Effector memory CD4-positive, alpha-beta T cell (primary cell): ENCODE results near the gene CYP2C8.
"Not testable (repeated sequence)": the region's sequence is repeated elsewhere in the genome, so short reads cannot be mapped to it uniquely, and the experiment has no call there.

ENCODE experiments used
- DNase-seq, 3 donors: peaks; one replicate each; pipeline ENCODE4 v3.0.0-alpha.2; 2020
- H3K27ac ChIP-seq: 2 replicates; pipeline ENCODE4 v1.7.0; 2013; ENCODE audit warnings: mild to moderate bottlenecking, low read length, moderate library complexity; ENCODE audit not compliant: insufficient read depth, poor library complexity, severe bottlenecking
- H3K27me3 ChIP-seq: replicated peaks from 2 replicates; pipeline ENCODE4 v1.7.0; 2013; ENCODE audit warnings: mild to moderate bottlenecking, low read length; ENCODE audit not compliant: insufficient read depth, control insufficient read depth, poor library complexity, severe bottlenecking
- H3K36me3 ChIP-seq: 2 replicates; pipeline ENCODE4 v1.7.0; 2013; ENCODE audit warnings: mild to moderate bottlenecking, low read length, moderate library complexity; ENCODE audit not compliant: control insufficient read depth, insufficient read depth
- H3K4me1 ChIP-seq: 2 replicates; pipeline ENCODE4 v1.7.0; 2013; ENCODE audit warnings: low read length, mild to moderate bottlenecking; ENCODE audit not compliant: control insufficient read depth, insufficient read depth, poor library complexity, severe bottlenecking
- H3K4me3 ChIP-seq: 2 replicates; pipeline ENCODE4 v1.7.0; 2013; ENCODE audit warnings: low read length, low read depth, mild to moderate bottlenecking; ENCODE audit not compliant: insufficient read depth, poor library complexity, severe bottlenecking
- H3K9me3 ChIP-seq: 2 replicates; pipeline ENCODE4 v1.7.0; 2013; ENCODE audit warnings: mild to moderate bottlenecking, low read length, moderate library complexity; ENCODE audit not compliant: control insufficient read depth
- total RNA-seq, 3 donors: gene quantifications; one replicate each; lab custom pipeline; 2026; lab: John Stamatoyannopoulos, UW

The CYP2C8 gene
- 0 to 0.17 (median 0) reads per million in 3 donors for total RNA-seq

DNA sequence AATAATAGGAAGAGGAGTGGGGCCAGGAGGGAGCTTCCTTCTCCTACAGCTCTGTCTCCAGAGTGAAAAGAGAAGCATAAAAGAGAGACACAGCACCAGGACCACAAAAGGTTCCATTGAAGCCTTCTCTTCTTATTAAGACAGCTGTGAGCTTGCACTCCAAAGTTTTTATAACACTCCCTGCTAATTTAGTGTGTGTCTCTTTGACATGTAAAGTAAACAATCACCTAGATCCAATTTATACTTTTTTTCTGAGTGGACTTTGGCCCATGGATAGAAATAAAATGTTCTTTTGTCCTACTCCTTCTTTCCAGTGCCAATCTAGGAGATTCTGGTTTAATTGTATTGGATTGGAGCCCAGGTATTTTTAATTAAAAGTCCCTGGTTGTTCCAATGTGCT is at the start of gene CYP2C8:
Gene CYP2C8 (minus strand): TSS at position 212 of the 400 bp plus-strand sequence. CDS start 95 bp downstream, at position 117.
- DNase-seq = no peak
- no peak within 1 kb of the TSS for H3K4me3 ChIP-seq
- no peaks in the 10 kb centered on the region for H3K27me3 ChIP-seq
- H3K27ac ChIP-seq = no peak within 1 kb of the TSS
- H3K4me1 ChIP-seq = no peaks in the 10 kb centered on the region
- no peaks in the 10 kb centered on the region for H3K9me3 ChIP-seq
- no peaks in the 10 kb centered on the region for H3K36me3 ChIP-seq

DNA sequence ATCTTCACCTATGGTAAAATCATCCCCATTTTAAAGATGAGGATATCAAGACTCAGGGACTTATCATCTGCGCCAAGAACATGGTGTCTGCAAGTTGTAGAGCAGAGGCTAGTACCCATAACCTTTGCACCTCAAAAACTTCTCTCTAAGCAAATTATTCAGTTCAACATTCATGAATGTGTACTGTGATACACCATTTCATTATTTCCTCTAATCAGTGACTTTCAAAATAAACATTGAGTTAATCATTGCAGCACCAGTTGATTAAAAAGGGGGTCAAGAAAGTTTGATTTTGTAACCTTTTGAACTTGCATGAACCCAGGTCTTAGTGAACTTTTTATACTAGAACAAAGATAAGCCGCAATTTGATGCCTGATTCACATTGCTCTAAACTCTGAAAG is 47.6 kb upstream of the CYP2C8 start:
- Histone ChIP-seq H3K4me1 (no peaks in the 10 kb centered on the region), H3K27ac (no peak overlapping the region), H3K36me3 (no peaks in the 10 kb centered on the region), H3K9me3 (no peaks in the 10 kb centered on the region), H3K4me3 (no peak overlapping the region), H3K27me3 (no peaks in the 10 kb centered on the region)
- no peak for DNase-seq

DNA sequence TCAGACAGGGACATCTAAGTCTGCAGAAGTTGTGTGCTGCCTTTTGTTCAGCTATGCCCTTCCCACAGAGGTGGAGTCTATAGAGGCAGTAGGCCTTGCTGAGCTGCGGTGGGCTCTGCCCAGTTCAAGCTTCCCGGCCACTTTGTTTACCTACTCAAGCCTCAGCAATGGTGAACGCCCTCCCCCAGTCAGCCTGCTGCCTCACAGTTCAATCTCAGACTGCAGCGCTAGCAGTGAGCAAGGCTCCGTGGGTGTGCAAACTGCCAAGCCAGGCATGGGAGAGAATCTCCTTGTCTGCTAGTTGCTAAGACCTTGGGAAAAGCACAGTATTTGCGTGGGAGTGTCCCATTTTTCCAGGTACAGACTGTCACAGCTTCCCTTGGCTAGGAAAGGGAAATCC is 41.5 kb upstream of the CYP2C8 start:
- DNase-seq, H3K4me1 ChIP-seq, H3K4me3 ChIP-seq, H3K27ac ChIP-seq, H3K27me3 ChIP-seq, H3K9me3 ChIP-seq, H3K36me3 ChIP-seq: not testable (repeated sequence)

DNA sequence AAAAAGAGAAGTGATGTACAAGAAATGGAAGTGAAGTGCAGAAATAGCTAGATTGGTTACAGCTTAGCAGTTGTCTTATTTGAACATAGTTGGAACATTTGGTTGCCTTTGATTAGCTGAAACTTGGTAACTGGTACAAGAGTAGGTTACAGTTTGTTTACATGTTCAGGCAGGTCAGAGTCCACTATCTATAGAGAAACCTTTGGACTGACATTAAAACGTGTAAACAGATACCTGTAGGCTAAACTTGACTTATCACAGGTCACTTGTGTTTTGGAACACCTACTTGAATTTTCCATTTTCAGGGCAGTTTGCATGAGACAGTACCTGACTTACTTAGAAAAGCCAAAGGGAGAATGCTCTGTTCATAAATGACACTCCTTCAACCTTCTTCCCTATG is 28.5 kb upstream of the CYP2C8 start:
- no peaks in the 10 kb centered on the region for H3K9me3 ChIP-seq
- no peak overlapping the region for H3K27ac ChIP-seq
- DNase-seq = no peak
- H3K27me3 ChIP-seq = no peaks in the 10 kb centered on the region
- H3K4me3 ChIP-seq = no peak overlapping the region
- H3K36me3 ChIP-seq = no peaks in the 10 kb centered on the region
- no peaks in the 10 kb centered on the region for H3K4me1 ChIP-seq

DNA sequence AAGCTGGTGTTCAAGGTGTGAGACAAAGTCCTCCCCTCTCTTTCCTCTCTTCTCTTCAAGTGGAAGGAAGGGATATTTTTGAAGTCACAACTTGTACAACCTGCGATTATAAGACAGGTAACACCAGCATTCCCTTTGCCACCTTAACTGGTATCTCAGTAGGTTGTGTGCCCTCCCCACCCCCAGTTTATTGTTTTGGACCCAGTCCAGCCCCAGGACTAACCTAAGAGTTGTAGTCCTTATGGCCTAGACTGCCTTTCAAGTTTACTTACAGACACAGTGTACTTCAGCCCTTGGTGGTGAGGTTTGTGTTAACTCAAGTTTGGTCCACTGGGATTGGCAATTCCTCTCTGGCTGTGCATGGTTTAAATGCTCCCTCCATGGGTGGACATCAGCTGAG is 26.8 kb upstream of the CYP2C8 start:
- no peaks in the 10 kb centered on the region for H3K27me3 ChIP-seq
- no peak overlapping the region for H3K27ac ChIP-seq

DNA sequence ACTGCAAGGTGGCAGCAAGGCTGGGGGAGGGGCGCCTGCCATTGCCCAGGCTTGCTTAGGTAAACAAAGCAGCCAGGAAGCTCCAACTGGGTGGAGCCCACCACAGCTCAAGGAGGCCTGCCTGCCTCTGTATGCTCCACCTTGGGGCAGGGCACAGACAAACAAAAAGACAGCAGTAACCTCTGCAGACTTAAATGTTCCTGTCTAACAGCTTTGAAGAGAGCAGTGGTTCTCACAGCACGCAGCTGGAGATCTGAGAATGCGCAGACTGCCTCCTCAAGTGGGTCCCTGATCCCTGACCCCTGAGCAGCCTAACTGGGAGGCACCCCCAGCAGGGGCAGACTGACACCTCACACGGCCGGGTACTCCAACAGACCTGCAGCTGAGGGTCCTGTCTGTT is 10.3 kb upstream of the CYP2C8 start:
- not testable (repeated sequence) for H3K4me1 ChIP-seq, H3K4me3 ChIP-seq, H3K27ac ChIP-seq, H3K27me3 ChIP-seq, H3K36me3 ChIP-seq, DNase-seq, H3K9me3 ChIP-seq

More for the DNA sequence above, 26.8 kb upstream of the CYP2C8 start:
- no peak for DNase-seq
- H3K4me3 ChIP-seq = no peak overlapping the region
- no peaks in the 10 kb centered on the region for H3K9me3 ChIP-seq
- no peaks in the 10 kb centered on the region for H3K36me3 ChIP-seq
- H3K4me1 ChIP-seq = no peaks in the 10 kb centered on the region

DNA sequence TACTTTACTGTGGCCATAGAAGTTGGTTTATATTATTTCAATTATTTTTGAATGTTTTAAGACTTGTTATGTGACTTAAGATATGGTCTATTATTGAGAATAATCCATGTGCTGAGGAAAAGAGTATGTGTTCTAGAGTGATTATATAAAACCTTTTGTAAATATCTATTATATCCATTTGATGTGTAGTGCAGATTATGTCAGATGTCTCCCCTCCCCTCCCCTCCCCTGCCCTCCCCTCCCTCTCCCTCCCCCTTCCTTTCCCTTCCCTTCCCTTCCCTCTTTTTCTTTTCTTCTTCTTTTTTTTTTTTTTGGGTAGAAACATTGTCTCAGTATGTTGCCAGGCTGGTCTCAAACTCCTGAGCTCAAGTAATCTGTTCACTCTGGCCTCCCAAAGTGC is 8.3 kb upstream of the CYP2C8 start:
- Histone ChIP-seq H3K36me3 (no peaks in the 10 kb centered on the region), H3K4me1 (no peaks in the 10 kb centered on the region), H3K4me3 (no peak overlapping the region), H3K9me3 (no peaks in the 10 kb centered on the region), H3K27me3 (no peaks in the 10 kb centered on the region), H3K27ac (no peak overlapping the region)
- no peak for DNase-seq

DNA sequence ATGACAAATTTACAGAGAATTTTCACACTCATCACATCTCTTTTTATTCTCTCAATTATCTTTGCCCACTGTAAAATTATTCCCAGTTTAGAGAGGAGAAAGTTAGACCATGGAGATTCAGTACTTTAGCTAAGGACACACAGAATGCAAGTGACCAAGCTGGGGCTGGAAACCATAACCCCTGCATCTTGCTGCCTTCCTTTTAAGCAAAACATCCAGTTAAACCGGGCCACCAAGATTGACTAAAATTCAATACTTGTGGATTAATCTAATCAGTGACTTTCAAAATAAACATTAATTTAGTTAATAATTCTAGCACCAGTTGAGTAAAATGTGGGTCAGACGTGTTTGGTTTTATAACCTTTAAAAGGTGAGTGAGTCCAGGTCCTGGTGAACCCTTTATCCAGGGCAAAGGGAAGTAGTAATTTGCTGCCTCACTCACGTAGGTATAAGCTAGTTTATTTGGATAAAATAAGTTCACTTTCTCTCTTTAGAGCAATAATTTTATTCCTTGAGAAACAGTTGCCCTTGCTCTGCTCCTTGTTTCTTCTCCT is 1.9 kb upstream of the CYP2C8 start:
- no peaks in the 10 kb centered on the region for H3K4me1 ChIP-seq
- H3K4me3 ChIP-seq = no peak overlapping the region
- DNase-seq = no peak
- no peaks in the 10 kb centered on the region for H3K9me3 ChIP-seq
- H3K27me3 ChIP-seq = no peaks in the 10 kb centered on the region
- no peak overlapping the region for H3K27ac ChIP-seq
- no peaks in the 10 kb centered on the region for H3K36me3 ChIP-seq

DNA sequence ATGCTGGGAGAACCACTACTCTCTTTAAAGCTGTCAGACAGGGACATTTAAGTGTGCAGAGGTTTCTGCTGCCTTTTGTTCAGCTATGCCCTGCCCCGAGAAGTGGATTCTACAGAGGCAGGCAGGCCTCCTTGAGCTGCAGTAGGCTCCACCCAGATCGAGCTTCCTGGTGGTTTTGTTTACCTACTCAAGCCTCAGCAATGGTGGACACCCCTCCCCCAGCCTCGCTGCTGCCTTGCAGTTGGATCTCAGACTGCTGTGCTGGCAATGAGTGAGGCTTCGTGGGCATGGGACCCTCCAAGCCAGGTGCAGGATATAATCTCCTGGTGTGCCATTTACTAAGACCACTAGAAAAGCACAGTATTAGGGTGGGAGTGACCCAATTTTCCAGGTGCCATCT is 5.2 kb downstream of the CYP2C8 start:
- H3K4me1 ChIP-seq, DNase-seq, H3K27me3 ChIP-seq, H3K27ac ChIP-seq, H3K9me3 ChIP-seq, H3K36me3 ChIP-seq, H3K4me3 ChIP-seq: not testable (repeated sequence)

DNA sequence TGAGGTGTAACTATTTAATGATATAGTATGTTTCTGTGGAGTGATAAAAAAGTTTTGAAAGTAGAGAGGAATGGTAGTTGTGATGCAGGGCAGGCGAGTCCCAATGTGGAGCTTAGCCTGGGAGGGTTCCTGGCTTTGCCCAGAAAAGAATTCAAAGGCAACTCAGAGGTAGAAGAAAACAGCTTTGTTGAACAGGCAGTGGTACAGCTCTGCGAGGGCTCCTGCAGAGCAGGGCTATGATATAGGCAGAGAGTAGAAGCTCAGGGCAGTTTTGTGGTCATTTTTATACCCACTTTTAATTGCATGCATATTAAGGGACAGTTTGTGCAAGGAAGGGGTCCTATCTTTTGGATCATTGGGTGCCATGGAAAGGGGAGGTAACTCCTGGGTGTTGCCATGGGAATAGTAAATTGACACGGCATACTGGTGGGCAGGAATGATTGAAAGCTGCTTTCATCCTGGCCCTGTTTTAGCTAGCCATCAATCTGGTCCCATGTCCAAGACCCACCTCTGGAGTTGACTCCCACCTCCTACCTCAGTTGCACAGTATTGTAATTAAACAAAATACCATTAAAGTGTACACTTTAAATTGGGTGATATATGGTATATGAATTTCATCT is 12.4 kb downstream of the CYP2C8 start:
- H3K4me3 ChIP-seq = no peak overlapping the region
- H3K27me3 ChIP-seq = no peaks in the 10 kb centered on the region
- H3K9me3 ChIP-seq = no peaks in the 10 kb centered on the region
- no peak for DNase-seq
- H3K4me1 ChIP-seq = no peaks in the 10 kb centered on the region
- H3K27ac ChIP-seq = no peak overlapping the region
- no peaks in the 10 kb centered on the region for H3K36me3 ChIP-seq
